Bronchial epithelial cell (primary cell): ENCODE measurements around the gene REEP2. TPM values are rescaled to one million over a fixed set of nuclear protein-coding genes. Genes with fewer than 3 reads are reported as not detected.
A peak's percentile ranks its signal among the peaks of the same experiment; 100 is the strongest.

Experiments used
- DNase-seq: peaks from one replicate; pipeline ENCODE4 v3.0.0-alpha.2; 2010; ENCODE audit warnings: low read depth
- FAIRE-seq: peaks from 2 replicates; lab custom pipeline; 2011; peaks lifted over from hg19 to GRCh38; lab: Jason Lieb, UNC
- H3K27me3 ChIP-seq: 2 replicates; pipeline ENCODE4 v1.5.1; 2011; ENCODE audit warnings: low read length; ENCODE audit not compliant: control insufficient read depth, insufficient read depth
- H3K36me3 ChIP-seq: 2 replicates; pipeline ENCODE4 v1.5.1; 2011; ENCODE audit warnings: low read length; ENCODE audit not compliant: control insufficient read depth, insufficient read depth
- H3K4me3 ChIP-seq: 2 replicates; pipeline ENCODE4 v1.5.1; 2011; ENCODE audit warnings: mild to moderate bottlenecking, low read depth, low read length, control low read depth
- CTCF ChIP-seq: IDR thresholded peaks from 2 replicates; pipeline ENCODE4 v1.5.1; 2011; ENCODE audit warnings: mild to moderate bottlenecking, moderate library complexity, low read length, control low read depth, inconsistent platforms; ENCODE audit not compliant: insufficient read depth, severe bottlenecking
- total RNA-seq: library from RNA; depleted of rRNA; stranded (reverse); fragments of >200 nt; gene quantifications from 2 replicates; pipeline ENCODE4 v1.2.1, GENCODE V29; 2014

Gene REEP2
- total RNA-seq, 1 donor from 2014 or later, result 2.4 TPM

GRCh38 chr5:138488481-138488945 is 49.7 kb downstream of the REEP2 start:
- peak; percentile 85 for DNase-seq
- no peak overlapping the region for H3K4me3 ChIP-seq
- no peak for TF ChIP-seq CTCF
- no peaks in the 10 kb centered on the region for H3K27me3 ChIP-seq
- no peak for FAIRE-seq
- no peaks in the 10 kb centered on the region for H3K36me3 ChIP-seq

GRCh38 chr5:138489683-138490061 is 50.8 kb downstream of the REEP2 start:
- Histone ChIP-seq H3K27me3 (no peaks in the 10 kb centered on the region), H3K36me3 (no peaks in the 10 kb centered on the region), H3K4me3 (no peak overlapping the region)
- no peak for TF ChIP-seq CTCF
- FAIRE-seq, result no peak
- DNase-seq, result no peak

DNA sequence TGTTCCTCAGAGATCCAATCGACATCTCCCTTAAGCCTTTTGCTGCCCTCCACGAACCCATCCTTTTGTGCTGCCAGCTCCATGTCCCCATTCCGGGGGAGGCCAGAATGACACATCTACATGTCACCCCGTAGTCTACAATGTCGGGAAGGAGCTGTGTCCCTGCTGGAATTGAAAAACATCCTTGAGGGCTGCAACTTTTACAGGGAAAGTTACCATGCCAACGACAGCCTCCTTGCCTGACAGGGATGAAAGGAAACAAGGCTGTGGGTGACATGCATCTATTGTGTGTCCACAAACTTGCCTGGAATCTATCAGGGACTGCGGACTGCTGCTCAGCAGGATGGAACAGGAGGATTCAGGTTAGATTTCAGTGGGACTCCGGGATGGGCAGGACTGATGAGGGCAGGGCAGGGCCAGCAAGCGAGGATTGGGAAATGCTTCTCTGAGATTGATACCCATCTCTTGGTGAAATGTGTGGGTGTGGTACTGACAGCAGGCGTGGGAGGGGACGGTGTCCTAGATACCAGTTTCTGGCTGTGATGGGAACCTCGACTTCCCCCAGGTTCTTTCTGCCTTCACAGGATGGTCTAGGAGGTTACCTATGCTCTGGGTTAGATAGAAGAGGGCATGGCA is 51.9 kb downstream of the REEP2 start:
- H3K36me3 ChIP-seq, result no peaks in the 10 kb centered on the region
- FAIRE-seq (no peak), DNase-seq (no peak)
- no peaks in the 10 kb centered on the region for H3K27me3 ChIP-seq
- no peak for TF ChIP-seq CTCF
- peak overlapping the region; percentile 51 for H3K4me3 ChIP-seq

DNA sequence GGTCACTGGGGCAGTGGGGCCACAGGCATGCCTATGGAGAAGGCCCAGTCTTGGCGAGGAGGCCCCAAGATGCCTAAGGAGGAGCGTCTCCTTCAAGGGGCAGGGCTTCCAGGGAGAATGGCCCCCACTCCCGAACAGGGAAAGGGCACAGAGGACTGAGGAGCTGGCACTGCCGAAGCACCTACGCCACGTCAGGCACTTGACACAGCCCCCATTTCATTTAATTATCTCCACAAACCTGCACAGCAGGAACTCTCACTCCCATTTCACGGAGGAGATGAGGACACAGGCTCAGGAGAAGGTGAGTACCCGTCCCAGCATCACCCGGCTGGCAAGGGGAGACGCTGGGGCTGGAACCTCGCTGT is 52.4 kb downstream of the REEP2 start:
- TF ChIP-seq CTCF, result no peak
- FAIRE-seq, result no peak
- Histone ChIP-seq H3K27me3 (no peaks in the 10 kb centered on the region), H3K4me3 (peak overlapping the region; percentile 51), H3K36me3 (no peaks in the 10 kb centered on the region)
- DNase-seq, result no peak

- FAIRE-seq (no peak), DNase-seq (peak; percentile 76)
- Histone ChIP-seq H3K36me3 (no peaks in the 10 kb centered on the region), H3K4me3 (peak overlapping the region; percentile 54), H3K27me3 (no peaks in the 10 kb centered on the region)
- TF ChIP-seq CTCF, result no peak
These were observed 53.1 kb downstream of the REEP2 start for GRCh38 chr5:138491669-138492559.
